Gastroesophageal sphincter (tissue), 3 donors: ENCODE results near the gene ARPP19.

Experiments used
- CTCF ChIP-seq, 4 experiments: fragments of 200-600 bp in 2 of 4; fragments of 450-650 bp in 2 of 4; sonication (generic) in 1 of 4; IDR thresholded peaks; one replicate each; pipeline ENCODE4 v1.5.1; 2017 to 2019; ENCODE audit warnings: antibody characterized with exemption in 4 of 4, mild to moderate bottlenecking in 2 of 4, moderate library complexity in 2 of 4
- POLR2A ChIP-seq, 2 donors: fragments of 450-650 bp; IDR thresholded peaks; one replicate each; pipeline ENCODE4 v1.6.1; 2017; ENCODE audit warnings: antibody characterized with exemption in 2 of 2, mild to moderate bottlenecking in 2 of 2, moderate library complexity in 1 of 2

GRCh38 chr15:52540374-52541012 lies 28.3 kb downstream of the ARPP19 start:
- TF ChIP-seq CTCF (IDR thresholded peaks at IDR 0.05) (no peak), POLR2A (IDR thresholded peaks at IDR 0.05) (no peak)
